Glutamatergic neuron (in vitro differentiated cells): ENCODE measurements around the gene RDX. TPM values are rescaled to one million over a fixed set of nuclear protein-coding genes. Genes with fewer than 3 reads are reported as not detected.

Experiments used
- DNase-seq: peaks from one replicate; pipeline ENCODE4 v3.0.0; 2022
- H3K27ac Mint-ChIP-seq: one replicate; pipeline ENCODE4 v1.8.0; 2020; ENCODE audit warnings: mild to moderate bottlenecking, mixed read lengths, inconsistent platforms; ENCODE audit not compliant: unreplicated experiment
- H3K27me3 Mint-ChIP-seq: one replicate; pipeline ENCODE4 v1.8.0; 2020; ENCODE audit warnings: mild to moderate bottlenecking, moderate library complexity, mixed read lengths, inconsistent platforms; ENCODE audit not compliant: unreplicated experiment
- H3K36me3 Mint-ChIP-seq: one replicate; pipeline ENCODE4 v1.8.0; 2020; ENCODE audit warnings: mild to moderate bottlenecking, mixed read lengths, inconsistent platforms; ENCODE audit not compliant: unreplicated experiment
- H3K4me1 Mint-ChIP-seq: one replicate; pipeline ENCODE4 v1.8.0; 2020; ENCODE audit warnings: mild to moderate bottlenecking, low read depth, mixed read lengths, inconsistent platforms; ENCODE audit not compliant: unreplicated experiment
- H3K4me3 Mint-ChIP-seq: one replicate; pipeline ENCODE4 v1.8.0; 2020; ENCODE audit warnings: mild to moderate bottlenecking, mixed read lengths, inconsistent platforms; ENCODE audit not compliant: unreplicated experiment
- H3K9me3 Mint-ChIP-seq: one replicate; pipeline ENCODE4 v1.8.0; 2020; ENCODE audit warnings: mild to moderate bottlenecking, moderate library complexity, mixed read lengths, inconsistent platforms; ENCODE audit not compliant: unreplicated experiment
- total RNA-seq: library from RNA; stranded (reverse); fragmentation: NEBNext Ultra II Directional; extraction: Animal tissue kit (Norgen Biotek cat#: 25700); gene quantifications from one replicate; pipeline ENCODE4 v1.2.1, GENCODE V29; 2021; ENCODE audit not compliant: unreplicated experiment
- TF ChIP-seq, protein P1 (sequence below): fragments of 200-600 bp; sonication (generic); IDR thresholded peaks from one replicate; pipeline ENCODE4 v1.5.0; 2021; ENCODE audit not compliant: partially characterized antibody, unreplicated experiment

The RDX gene
- total RNA-seq, 1 donor from 2014 or later = 71.7 TPM

DNA sequence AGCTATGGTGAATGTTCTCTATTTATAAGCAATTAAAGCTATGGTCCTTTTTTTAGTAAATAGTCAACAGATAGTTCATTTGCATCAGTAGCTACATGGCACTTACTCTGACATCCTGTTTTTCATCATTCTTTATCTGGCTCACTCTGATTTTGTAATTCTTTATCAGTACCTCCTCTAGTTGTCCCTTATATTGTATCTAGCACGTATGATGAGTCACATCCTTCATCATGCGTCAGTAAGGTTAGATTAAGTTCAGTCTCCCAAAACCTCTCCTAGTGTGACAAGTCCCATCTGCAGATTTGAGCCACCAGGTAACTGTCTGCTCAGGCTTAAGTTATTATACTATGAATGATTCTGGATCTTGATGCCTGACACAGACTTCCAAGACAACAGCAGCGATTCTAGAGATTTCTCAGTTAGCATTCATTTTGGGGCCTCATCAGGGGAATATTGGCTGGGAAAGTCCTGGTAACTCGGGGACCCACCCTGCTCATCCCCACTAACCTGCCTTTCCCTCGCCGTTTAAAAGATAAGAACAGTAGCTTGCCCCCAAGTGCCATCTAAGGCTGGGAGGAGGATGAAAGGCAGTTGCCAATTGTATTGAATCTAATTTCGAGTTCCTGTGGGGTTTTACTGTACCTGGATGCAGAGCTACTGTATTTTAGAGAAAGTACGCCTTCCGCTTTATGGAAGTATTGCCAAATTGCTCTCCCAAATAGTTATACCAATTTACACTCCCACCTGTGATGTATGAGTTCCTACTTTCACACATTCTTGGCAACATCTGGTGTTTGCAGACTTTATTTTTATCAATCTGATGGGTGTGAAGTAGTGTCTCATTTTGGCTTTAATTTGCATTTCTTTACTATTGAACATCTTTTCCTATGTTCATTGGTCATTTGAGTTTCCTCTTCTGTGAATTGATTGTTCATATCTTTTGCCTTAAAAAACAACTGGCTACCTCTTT is 147.4 kb downstream of the RDX start:
- Mint-ChIP-seq H3K4me3 (peak overlapping the region; percentile 58), H3K27ac (peak overlapping the region; percentile 5), H3K36me3 (no peaks in the 10 kb centered on the region), H3K9me3 (no peaks in the 10 kb centered on the region), H3K27me3 (peaks cover 4% of the 10 kb centered on the region), H3K4me1 (peaks cover 54% of the 10 kb centered on the region)
- DNase-seq = no peak
- TF ChIP-seq, protein P1, sequence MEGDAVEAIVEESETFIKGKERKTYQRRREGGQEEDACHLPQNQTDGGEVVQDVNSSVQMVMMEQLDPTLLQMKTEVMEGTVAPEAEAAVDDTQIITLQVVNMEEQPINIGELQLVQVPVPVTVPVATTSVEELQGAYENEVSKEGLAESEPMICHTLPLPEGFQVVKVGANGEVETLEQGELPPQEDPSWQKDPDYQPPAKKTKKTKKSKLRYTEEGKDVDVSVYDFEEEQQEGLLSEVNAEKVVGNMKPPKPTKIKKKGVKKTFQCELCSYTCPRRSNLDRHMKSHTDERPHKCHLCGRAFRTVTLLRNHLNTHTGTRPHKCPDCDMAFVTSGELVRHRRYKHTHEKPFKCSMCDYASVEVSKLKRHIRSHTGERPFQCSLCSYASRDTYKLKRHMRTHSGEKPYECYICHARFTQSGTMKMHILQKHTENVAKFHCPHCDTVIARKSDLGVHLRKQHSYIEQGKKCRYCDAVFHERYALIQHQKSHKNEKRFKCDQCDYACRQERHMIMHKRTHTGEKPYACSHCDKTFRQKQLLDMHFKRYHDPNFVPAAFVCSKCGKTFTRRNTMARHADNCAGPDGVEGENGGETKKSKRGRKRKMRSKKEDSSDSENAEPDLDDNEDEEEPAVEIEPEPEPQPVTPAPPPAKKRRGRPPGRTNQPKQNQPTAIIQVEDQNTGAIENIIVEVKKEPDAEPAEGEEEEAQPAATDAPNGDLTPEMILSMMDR = no peak

DNA sequence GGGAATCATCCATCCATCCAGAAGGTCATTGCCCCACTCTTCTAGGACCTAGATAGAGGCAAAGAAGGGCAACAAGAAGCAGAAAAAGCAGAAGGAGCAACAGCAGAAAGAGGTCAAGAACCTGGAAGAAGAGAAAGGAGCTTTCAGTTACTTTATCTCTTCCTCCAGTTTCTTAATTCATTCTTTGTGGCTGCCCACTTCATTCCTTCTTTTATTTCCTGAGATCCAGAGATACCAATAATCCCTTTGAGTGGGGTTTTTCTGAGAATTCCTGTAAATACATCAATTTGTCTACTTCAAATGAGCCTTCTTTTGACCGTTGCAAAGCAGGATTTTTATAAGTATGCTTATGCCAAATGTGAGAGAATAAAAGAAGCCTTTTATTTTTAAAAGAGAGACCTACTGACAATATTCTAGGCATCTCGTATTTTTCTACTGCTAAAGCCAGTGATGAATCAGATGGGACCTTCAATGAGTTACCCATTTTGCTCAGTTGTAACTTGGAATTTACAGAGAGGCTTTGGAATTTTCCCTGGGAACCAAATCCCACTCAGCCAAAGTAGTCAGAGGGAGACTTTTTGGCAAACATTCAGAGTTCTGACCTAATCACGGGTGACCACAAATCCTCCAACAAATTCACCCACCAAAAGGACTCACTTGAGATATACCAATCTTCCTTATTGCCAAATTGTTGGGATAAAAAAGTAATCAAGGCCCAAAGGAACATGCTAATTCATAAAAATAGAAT is 148.3 kb downstream of the RDX start:
- Mint-ChIP-seq H3K27me3 (peaks cover 4% of the 10 kb centered on the region), H3K4me1 (peaks cover 54% of the 10 kb centered on the region), H3K4me3 (peak overlapping the region; percentile 12), H3K27ac (no peak overlapping the region), H3K36me3 (no peaks in the 10 kb centered on the region), H3K9me3 (no peaks in the 10 kb centered on the region)
- TF ChIP-seq, protein P1 = no peak
- no peak for DNase-seq

DNA sequence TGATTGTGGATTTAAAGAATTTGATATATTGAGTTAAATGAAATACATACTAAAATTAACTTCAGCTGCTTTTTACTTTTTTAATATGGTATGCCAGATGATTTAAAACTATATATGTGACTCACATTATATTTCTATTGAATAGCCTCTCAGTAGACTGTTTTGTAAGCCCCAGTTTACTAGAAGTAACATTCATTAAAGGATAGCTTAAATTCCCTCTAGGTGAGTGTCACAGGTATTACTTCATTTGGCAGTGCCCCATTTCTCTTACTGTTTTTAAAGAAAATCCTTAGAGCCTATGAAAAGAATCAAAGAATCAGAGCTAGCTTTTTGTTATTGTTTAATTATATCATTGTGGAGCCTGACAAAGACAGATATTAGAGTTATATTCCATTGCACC is 154.6 kb downstream of the RDX start:
- Mint-ChIP-seq H3K9me3 (no peaks in the 10 kb centered on the region), H3K27ac (no peak overlapping the region), H3K36me3 (no peaks in the 10 kb centered on the region), H3K27me3 (peaks cover 2% of the 10 kb centered on the region), H3K4me1 (peaks cover 45% of the 10 kb centered on the region), H3K4me3 (peak overlapping the region; percentile 88)
- DNase-seq = no peak
- TF ChIP-seq, protein P1 = no peak

DNA sequence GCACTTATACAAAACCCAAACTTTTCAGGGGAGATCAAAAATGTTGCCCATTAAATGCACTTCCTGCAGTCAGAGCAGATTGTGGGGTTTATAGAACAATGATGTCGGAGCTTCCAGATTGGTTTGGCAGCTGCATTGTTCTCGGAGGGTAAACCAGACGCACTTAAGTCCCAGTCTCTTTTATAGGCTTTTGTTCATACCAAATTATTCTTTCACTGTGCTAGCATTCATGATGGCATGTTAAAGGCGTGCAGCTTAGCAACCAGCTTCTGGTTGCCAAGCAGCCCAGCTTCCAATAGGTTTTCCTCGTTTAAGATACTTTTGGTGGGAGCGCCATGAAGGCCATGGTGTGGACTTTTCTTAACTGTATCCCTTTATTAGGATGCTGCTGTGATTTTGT is 162.3 kb downstream of the RDX start:
- Mint-ChIP-seq H3K4me3 (peak overlapping the region; percentile 88), H3K4me1 (peaks cover 29% of the 10 kb centered on the region), H3K27me3 (peaks cover 11% of the 10 kb centered on the region), H3K36me3 (no peaks in the 10 kb centered on the region), H3K27ac (peak overlapping the region; percentile 83), H3K9me3 (peaks cover 16% of the 10 kb centered on the region)
- TF ChIP-seq, protein P1 = no peak
- no peak for DNase-seq

DNA sequence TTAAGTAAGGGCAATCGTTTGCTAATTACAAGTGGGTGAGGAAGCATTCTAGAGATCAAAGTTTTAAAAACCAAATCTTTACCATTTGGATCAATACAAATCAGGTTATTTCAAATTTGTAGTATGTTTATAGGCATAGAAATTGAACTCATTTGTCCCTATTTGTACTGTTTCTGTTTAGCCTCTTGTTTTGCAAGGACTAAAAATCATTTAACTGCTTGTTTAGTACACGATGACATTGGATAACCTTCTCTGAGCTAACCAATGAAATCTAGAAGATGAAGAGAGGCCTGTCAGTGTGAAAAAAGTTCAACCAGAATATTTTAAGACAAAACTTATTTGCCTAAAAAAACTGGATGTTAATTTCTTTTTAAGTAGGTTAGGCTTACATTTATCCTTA is 163.3 kb downstream of the RDX start:
- peak overlapping the region; percentile 93 for H3K27ac Mint-ChIP-seq

More for the DNA sequence above, 163.3 kb downstream of the RDX start:
- Mint-ChIP-seq H3K4me1 (peaks cover 35% of the 10 kb centered on the region), H3K4me3 (peak overlapping the region; percentile 88), H3K27me3 (peaks cover 11% of the 10 kb centered on the region), H3K36me3 (no peaks in the 10 kb centered on the region), H3K9me3 (peaks cover 16% of the 10 kb centered on the region)
- TF ChIP-seq, protein P1 = no peak
- no peak for DNase-seq
